Measurements from ENCODE around the gene MT1HL1. TPM values are rescaled to one million over a fixed set of nuclear protein-coding genes. Genes with fewer than 3 reads are reported as not detected.
A peak's percentile ranks its signal among the peaks of the same experiment; 100 is the strongest.
"Not testable (repeated sequence)": the region's sequence is repeated elsewhere in the genome, so short reads cannot be mapped to it uniquely, and the experiment has no call there.

MT1HL1 gene
- polyA plus RNA-seq, 5 donors, result not detected

GRCh38 chr1:237018896-237019295 is 14.7 kb upstream of the MT1HL1 start:
- no peak for DNase-seq

GRCh38 chr1:237016626-237017025 is 12.4 kb upstream of the MT1HL1 start:
- no peak for DNase-seq

GRCh38 chr1:237013608-237014007 is 9.4 kb upstream of the MT1HL1 start:
- DNase-seq, result no peak

GRCh38 chr1:237012788-237013383 is 8.6 kb upstream of the MT1HL1 start:
- peak in 1 of 2 donors; percentile 27 for DNase-seq

- no peak for DNase-seq
Observed at GRCh38 chr1:237012361-237012760, 8.1 kb upstream of the MT1HL1 start.

- no peak for DNase-seq
Observed at GRCh38 chr1:237011432-237011831, 7.2 kb upstream of the MT1HL1 start.

GRCh38 chr1:237009611-237010010 is 5.4 kb upstream of the MT1HL1 start:
- no peak for DNase-seq

GRCh38 chr1:237007147-237007881 is 3.1 kb upstream of the MT1HL1 start:
- DNase-seq, result no peak

- DNase-seq, result peak; percentile 23 to 39
Observed at GRCh38 chr1:237005674-237006073, 1.4 kb upstream of the MT1HL1 start.

- DNase-seq, result no peak
Observed at GRCh38 chr1:237003516-237003915, 725 bp downstream of the MT1HL1 start.

GRCh38 chr1:237000191-237000590 is 4.0 kb downstream of the MT1HL1 start:
- DNase-seq, result no peak

- DNase-seq, result no peak
Observed at GRCh38 chr1:236998546-236998945, 5.7 kb downstream of the MT1HL1 start.

- peak; percentile 21 to 38 for DNase-seq
Observed at GRCh38 chr1:236997882-236998281, 6.4 kb downstream of the MT1HL1 start.

- DNase-seq, result no peak
Observed at GRCh38 chr1:236997361-236997760, 6.9 kb downstream of the MT1HL1 start.

GRCh38 chr1:236994450-236994849 is 9.8 kb downstream of the MT1HL1 start:
- no peak for DNase-seq

GRCh38 chr1:236992449-236992848 is 11.8 kb downstream of the MT1HL1 start:
- no peak for DNase-seq

- no peak for DNase-seq
Observed at GRCh38 chr1:236990052-236990445, 14.2 kb downstream of the MT1HL1 start.

- no peak for DNase-seq
Observed at GRCh38 chr1:236989290-236990051, 14.8 kb downstream of the MT1HL1 start.

GRCh38 chr1:236983818-236984217 is 20.4 kb downstream of the MT1HL1 start:
- DNase-seq, result no peak

- DNase-seq, result no peak
Observed at GRCh38 chr1:236982380-236982779, 21.9 kb downstream of the MT1HL1 start.

GRCh38 chr1:236981431-236981830 is 22.8 kb downstream of the MT1HL1 start:
- not testable (repeated sequence) for DNase-seq

- no peak for DNase-seq
Observed at GRCh38 chr1:236980673-236981072, 23.6 kb downstream of the MT1HL1 start.
